Stimulated activated CD8-positive, alpha-beta memory T cell treated with anti-CD3 and anti-CD28 coated beads, Interleukin-4, amount 100 ng/mL, for 1 hour (primary cell): ENCODE results near the gene CDK14.

Experiments used
- DNase-seq, 2 donors: peaks; one replicate each; pipeline ENCODE4 v3.0.0-alpha.2; 2020; ENCODE audit warnings: low read depth in 2 of 2, low spot score in 1 of 2

CDK14 gene

DNA sequence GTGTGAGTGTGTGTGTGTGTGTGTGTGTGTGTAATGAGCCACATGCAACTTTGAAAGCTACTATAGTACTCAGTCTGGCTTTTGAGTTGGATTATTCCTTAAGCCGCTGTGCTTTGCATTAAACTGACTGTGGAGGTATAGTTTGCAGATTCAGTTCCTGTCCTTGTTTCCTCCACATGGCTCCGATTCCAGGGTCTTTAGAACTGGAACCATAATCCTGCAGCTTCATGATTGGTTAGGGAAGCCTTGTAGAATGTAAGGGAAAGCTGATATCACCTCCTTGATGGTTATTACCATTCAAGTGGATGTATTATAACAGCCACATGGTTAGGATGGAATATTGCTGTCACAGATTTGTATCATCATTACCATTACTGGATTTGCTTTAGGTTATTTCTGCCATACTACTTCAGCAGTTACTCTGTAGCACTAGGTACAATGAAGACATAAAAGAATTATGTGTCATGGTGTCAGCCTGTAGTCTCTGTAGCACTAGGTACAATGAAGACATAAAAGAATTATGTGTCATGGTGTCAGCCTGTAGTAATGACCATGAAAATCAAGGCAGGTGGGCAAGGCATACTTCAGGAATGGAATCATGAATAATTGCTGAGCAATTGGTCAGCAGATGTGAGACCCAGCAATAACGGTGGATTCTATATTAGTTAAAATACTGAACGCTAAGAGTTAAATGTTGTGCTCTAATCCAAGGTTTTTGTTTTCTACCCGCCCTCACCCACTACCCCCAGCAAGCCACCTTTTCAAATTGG, 393.1 kb downstream of the CDK14 start:
- no peak for DNase-seq

DNA sequence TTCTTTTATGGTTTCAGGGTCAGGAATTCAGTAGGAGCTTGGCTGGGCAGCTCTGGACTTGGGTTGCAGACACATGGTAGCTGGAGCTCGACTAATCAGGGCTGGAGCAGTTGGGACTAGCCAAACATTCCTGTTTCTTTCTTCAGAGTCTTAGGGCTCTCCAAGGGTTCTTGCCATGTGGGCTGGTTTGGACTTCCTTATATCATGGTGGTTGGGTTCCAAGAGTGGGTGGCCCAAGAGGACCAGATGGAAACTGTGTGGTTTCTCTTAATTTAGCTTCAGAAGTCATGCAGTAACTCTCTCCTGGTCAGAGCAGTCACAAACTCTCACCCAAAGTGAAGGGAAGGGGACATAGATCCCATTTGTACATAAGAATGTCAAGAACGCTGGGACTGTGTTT, 398.0 kb downstream of the CDK14 start:
- no peak for DNase-seq

DNA sequence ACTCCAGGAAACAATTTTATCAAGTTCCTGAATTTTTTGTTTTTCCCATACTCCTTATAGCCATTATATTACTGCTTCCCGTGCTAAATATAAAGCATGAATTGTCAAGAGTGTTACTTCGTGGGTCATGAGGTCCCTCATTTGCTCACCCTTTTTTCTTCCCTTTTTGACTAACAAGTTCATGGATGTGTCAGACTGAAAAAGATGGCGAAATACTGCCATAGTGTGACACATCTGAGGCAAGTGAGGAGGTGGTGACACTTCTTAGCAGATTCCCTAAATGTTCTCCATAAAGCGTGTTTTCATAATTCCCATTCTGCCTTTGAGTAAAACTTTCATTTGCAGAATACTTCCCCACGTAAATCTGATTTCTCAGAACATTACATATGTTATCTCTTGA, 398.5 kb downstream of the CDK14 start:
- DNase-seq, result no peak

DNA sequence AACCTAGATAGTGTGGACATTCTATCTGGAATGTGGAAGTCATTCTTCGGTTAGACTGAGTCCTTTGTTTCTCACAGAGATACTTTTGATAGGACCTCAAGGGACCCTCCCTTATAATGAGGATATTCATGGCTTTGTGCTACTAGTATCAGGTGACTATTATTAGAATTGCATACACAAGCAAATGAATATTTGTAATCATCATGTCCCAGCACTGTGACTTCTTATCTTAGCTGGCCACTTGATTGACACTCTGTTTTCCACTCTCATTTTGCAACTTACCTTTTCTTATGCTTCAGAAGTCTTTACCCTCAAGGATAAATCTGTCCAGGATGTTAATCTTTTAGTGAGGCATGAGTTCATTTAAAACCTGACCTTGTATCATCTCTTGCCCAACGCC, 399.9 kb downstream of the CDK14 start:
- DNase-seq, result no peak

DNA sequence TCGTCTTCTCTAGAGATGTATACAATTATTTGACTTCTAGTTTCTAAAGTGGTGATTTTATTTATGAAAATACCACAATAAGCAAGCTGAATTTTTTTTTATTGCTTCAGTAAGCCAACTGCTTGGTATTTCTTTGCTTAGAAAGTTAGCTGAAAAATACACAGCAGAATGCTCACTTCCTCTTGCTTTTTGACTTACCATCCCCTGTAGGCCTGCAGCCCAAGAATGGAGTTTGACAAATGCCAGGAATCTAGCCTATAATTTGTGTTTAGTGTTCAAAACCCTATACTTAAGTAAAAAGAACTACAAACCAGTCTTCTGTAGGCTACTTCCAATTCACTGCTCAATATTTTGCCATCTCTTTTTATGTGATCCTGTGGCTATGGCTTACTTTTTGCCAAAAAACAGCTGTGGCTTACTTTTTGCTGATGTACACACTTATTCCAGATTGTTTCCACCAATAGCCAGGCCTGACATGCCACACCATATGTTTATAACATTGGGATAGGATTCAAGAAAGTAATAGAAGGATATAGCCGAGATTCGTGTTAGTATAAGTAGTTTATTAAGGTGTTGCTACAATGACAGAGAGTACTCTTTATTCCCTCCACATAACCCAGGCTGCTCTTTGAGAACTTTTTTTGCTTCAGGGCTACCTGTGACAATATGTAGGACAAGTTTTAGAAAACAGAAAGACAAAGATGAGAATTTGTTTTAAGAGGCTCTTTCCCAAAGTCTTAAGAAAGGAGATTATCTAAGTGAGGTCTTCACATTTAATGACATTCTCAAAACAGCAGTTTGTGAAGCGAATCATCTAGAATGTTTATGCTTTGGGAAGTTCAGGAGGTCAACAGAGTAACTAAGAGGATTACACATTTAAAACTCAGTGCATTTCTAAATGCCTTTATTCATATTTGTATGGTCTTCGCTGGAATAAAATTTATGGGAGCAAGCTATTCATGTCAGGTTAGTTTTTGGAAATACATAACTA, 404.2 kb downstream of the CDK14 start:
- no peak for DNase-seq

DNA sequence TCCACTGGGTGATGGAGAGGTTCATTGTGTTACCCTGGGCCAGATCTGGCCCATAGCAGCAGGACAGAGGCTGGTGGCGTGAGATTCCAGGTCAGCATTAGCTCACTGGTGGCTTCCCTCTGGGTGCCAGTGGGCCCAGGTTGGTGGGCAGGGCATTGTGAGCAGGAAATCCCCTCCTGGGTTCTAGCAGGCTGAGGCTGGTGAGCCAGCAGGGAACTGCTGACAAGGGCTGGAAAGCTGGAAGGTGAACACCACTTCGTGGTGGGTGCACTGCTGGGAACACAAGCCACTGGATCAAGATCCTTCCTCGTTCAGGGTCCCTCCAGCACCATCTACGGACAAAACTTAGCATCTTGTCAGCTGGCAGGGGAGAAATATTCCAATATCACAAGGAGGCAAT, 408.9 kb downstream of the CDK14 start:
- no peak for DNase-seq

DNA sequence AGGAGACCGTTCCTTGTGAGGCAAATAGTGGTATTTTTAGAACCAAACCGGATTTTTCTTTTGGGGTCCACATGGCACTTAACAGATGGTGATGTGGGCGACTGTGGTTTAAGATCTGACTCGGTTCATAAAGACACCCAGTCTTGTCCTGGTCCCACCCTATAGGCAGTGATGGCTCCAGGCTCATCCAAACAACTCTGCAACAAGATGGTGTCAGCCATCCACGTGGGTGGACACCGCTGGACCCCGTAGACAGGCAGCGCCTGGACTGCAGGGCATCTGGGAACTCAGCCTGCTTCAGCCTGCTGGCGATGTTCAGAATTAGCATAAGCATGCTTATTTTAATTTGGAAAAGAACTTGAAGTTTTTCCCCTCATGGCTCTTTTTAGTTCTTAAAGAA, 409.7 kb downstream of the CDK14 start:
- no peak for DNase-seq

DNA sequence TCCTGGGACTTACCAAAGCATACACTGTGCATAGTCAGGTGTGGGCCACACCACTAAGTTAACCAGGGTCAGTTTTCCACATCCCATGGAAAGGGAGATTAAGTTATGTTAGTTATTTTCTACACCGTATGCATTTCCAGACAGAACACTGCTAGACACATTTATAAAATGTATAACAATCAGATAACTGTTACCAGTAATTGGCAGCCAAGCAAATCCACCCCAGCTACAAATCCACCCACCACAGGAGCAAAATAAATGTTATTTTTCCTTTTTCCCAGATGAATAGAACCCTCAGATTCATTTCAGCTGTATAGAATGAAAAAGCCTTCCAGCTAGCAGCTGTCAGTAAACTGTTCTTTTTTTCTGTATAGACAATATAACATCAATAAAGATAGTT, 411.2 kb downstream of the CDK14 start:
- DNase-seq, result no peak

DNA sequence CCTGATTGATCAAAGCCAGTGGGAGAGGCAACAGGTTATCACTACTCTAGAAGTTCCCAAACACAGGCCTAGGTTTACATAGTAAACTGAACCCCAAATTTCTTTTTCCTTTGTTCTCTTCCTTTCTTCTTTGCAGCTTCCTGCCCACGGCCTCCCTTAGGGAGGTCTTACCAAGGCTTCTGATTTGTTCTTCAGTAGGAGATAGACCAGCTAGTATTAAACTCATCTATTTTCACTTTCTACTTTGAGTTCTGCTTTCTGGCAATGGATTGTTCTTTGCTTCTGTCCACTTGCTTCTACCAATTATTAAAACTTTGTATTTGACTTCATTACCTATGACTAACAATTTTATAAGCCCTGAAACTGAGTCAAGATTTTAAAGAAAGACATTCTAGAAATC, 417.0 kb downstream of the CDK14 start:
- no peak for DNase-seq

DNA sequence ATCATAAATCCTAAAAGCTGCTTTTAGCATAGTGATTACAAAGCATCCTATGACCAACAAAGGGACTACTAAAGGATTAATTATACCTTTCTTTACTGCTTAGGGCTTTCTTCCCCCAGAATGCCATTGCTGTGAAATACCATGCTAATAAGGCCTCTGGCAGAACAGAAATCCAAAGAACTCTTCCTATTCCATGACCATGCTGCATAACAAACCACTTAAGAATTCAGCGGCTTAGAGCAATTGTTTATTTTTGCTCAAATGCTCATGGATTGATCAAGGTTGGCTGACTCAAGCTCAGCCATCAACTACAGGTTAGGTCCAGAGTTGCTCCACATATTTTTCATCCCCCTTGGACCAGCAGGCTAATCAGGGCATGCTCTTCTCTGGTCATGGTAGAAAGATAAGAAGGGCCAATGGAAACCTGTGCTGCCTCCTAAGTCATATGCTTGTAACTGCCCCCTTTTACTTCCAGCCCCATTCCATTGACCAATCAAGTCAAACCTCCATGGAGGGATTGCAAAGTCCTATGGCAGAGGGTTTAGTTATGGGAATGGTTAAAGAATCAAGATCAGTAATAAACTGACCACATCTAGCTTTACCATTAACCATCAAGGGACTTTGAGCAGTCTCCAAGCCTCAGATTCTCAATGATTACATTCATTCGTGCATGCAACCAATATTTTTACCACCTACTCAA, 423.7 kb downstream of the CDK14 start:
- DNase-seq, result no peak

DNA sequence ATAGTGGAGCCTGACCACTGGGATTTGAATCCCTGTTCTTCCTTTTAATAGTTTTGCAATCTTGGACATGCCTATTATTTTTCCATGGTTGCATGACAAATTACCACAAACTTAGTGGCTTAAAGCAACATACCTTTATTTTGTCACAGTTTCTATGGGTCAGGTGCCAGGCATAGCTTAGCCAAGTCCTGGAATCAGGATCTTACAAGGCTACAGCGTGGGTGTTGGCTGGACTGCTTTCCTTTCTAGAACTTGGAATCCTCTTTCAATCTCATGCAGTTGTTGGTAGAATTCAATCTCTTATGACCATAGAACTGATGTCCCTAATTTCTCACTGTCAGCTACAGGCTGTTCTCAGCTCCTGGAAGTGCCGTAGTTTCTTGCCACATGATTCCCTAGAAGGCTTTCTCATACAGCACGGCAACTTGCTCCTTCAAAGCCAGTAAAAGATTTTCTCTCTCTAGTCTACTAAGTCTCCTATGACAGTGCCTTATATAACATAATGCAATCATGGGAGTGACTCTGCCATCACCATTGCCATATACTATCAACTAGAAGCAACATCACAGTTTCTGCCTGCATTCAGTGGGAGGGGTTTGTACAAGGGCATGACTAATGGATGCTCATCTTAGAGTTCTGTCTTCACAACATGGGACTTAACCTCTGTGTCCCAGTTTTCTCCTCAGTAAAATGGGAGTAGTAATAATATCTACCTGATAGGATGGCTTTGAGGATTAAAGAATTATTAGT, 424.7 kb downstream of the CDK14 start:
- no peak for DNase-seq

DNA sequence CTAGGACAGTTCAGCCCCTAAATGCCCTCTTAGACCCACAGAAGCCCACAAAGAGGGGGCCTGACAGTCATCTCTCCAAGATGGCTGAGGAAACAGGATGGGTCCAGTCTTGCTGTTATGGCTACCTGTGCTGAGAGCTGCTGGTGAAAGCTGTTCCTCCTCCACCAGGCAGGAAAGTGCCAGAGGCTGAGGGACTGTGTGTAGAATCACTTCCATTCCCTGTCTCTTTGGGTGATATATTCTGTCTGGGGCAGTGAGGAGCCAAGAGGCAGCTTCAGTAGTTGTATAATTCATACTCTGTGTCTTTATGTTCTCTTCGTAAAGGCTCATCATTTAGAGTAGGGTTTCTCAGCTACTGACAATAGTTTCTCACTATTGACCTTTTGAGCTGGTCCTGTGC, 425.8 kb downstream of the CDK14 start:
- DNase-seq, result no peak

DNA sequence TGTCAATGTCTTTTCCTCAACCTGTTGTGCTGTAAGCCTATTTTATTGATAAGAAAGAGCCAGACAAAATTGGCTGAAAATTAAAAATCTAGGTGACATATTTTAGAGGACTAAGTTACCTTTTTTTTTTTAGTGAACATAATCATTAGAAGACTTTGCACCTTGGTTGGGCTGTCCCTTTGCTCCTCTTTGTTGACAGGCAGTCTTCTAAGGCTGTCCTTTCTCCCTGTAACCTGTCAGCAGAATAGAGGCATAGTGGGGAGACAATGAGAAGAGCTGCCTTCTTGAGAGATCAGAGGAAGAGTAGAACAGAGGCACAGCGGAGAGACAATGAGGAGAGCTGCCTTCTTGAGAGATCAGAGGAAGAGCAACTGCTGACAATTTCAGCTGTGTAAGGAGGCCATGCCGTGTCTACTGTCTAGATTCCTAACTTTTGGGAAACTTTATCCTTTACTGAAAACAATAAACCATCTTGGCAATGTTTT, 429.8 kb downstream of the CDK14 start:
- no peak for DNase-seq

DNA sequence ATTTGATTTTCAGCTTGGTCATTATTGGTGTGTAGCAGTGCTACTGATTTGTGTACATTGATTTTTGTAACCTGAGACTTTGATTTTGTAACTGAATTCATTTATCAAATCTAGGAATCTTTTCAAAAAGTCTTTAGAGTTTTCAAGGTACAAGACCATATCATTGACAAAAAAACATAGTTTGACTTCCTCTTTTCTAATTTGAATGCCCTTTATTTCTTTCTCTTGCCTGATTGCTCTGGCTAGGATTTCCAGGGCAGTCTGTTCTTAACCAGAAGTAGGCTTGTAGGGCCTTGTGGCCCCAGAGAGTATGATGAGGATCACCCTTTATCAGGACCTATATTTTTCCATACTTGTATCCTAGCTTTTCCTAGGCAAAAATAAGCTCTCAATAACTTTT, 433.6 kb downstream of the CDK14 start:
- no peak for DNase-seq

DNA sequence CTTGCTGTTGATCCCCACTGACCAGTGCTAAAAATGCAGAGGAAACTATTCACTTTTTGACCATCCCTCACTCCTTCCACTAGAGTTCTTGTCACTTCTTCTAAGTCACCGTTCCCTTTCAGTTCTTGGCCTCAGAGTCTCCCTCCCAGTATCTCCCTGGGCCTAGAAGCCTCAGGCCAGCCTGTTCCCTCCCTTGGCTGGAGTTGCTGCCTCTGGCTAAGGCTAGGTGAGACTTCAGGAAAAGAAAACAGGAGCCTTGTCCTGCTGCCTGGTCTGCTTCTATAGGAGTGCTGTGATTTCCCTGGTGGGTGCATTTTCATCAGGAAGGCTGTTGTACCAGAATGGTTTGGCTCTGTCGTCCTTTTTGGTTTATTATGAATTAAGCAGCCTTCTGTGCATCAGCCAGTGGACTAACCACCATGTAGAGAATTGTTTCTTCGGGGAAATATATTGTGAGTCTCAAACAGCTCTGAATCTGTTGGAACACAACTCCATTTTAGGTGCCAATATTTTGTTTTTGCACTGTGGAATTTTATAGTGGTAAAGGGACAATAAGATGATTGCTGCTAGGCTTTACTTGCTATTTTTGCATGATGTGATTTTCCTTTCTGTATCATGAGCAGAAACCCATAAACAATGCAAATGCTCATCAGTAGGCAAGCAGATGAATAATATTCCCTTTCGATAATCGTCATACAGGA, 434.7 kb downstream of the CDK14 start:
- DNase-seq, result no peak

DNA sequence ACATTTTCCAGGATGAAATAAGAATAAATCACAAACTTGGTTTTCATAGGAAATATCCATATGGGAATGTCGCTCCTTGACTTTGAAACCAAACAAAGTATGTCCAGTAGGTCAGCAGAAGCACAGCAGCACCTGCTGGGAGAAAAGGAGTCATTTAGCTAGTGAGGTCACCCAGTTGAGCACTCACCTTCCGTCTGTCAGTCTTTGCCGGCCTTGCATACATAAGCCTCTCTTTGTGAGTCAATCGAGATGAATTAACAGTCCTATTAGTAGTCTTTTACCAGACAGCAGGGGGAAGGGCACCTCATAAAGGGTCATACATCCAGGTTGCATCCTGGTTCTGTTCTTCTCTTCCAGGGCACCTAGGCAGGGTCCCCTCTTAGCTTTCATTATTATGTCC, 435.6 kb downstream of the CDK14 start:
- DNase-seq, result no peak

DNA sequence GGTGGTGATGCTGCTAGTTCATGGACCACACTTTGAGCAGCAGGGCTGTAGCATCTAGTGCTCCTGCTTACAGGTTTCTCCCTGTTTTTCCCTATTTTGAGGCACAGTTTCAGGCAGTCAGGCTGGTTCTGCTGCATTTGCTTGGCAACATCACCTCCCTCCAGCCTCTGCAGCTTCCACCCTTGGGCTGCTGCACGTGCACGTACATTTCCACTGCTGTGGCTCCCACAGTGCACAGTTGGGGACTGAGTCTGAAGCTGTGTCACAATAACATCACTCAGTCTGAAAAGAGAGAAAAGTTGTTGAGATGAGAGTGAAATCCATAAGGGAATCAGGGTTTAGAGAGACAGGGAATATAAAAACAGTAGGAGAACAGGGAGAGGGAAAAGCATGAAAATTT, 437.5 kb downstream of the CDK14 start:
- no peak for DNase-seq

DNA sequence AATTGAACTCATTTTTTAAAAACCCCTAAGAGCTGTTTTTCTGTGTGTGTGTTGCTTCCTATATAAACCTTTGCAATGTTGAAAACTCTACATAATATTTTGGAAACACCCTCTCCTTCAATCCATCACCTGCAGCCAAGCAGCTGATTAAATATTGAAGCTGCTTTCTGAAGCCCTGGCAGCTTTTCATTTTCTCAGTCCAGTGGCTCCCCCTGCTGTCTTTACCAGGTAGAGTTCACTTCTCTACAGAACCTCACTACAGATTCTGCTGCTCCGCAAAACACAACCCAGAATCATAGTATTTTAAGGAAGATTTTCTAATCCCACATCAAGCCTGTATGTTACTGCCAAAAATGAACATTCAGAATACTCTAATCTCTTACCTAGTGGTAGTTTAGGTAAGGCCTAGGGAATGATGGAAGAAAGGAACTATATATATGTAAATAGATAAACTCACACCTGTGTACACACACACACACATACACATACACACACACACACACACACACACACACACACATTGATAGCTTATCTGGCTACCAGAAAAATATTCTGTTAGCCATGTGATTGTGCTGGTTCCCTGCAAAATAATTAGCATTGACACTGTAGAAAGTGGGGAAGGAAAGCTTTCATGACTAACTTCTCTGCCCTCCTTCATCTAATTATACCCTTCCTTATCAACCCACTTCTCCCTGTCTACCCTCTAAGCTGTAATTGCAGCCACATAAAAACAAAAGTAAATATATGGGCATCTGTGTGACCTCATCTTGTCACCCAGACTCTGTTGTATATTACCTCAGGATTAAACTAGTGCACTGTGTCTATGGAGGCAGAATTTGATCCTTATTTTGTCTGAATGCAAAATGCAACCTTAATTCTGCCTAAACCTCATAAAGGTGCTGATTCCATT, 438.6 kb downstream of the CDK14 start:
- no peak for DNase-seq

DNA sequence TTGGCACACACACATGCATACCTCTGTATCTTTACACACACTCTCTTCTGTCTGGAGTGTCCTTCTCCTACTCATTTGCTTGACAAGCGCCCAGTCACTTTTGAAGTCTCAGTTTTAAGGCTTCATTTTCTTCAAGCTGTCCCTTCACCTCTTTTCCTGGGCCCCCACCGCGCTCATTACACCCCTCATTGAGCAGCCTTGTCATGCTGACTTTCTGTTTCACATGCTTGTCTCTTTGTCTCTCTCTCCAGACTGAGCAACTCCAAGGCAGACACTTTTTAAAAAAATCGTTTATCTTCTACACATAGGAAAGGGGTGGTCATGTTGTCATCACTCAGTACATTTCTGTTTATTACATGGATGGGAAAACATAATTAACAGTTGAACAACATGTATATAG, 442.9 kb downstream of the CDK14 start:
- no peak for DNase-seq
